GM12878 (cell line): ENCODE measurements around the gene OCA2. TPM values are rescaled to one million over a fixed set of nuclear protein-coding genes. Genes with fewer than 3 reads are reported as not detected.

Experiments used
- ATAC-seq: fragments of 200-7000 bp; cut with Tn5 transposase; 3 replicates; pipeline ENCODE4 v1.9.1; 2020; ENCODE audit warnings: mild to moderate bottlenecking, moderate library complexity
- BruUV-seq: library from RNA; stranded (reverse); fragments of 400-500 nt; replicated peaks from 2 replicates; lab custom pipeline; 2021; lab: Mats Ljungman, UMichigan
- CTCF ChIA-PET: fragments of 300-600 bp; sonication (Branson Sonifier 250); formaldehyde crosslinking; extraction: SDS; loops from one replicate; lab custom pipeline; 2021; ENCODE audit warnings: inconsistent platforms; lab: Yijun Ruan, JAX
- POLR2A ChIA-PET: fragments of 350-600 bp; formaldehyde crosslinking; extraction: SDS; loops from one replicate; lab custom pipeline; 2021; ENCODE audit warnings: inconsistent platforms; lab: Charles Lee
- RAD21 ChIA-PET: fragments of 300-600 bp; sonication (Branson Sonifier 250); formaldehyde crosslinking; loops from one replicate; lab custom pipeline; 2023; ENCODE audit warnings: antibody characterized with exemption; ENCODE audit not compliant: unreplicated experiment; lab: Charles Lee
- SMC1A ChIA-PET: fragments of 300-600 bp; sonication (Branson Sonifier 250); formaldehyde crosslinking; loops from one replicate; lab custom pipeline; 2023; ENCODE audit not compliant: unreplicated experiment, uncharacterized antibody; lab: Charles Lee
- DNase-seq: peaks from one replicate; pipeline ENCODE4 v3.0.0-alpha.2; 2011; ENCODE audit warnings: low read depth, low spot score
- FAIRE-seq: peaks from 3 replicates; lab custom pipeline; 2011; peaks lifted over from hg19 to GRCh38; lab: Jason Lieb, UNC
- H2AFZ ChIP-seq: 2 replicates; pipeline ENCODE4 v1.6.0; 2011; ENCODE audit warnings: low read depth, low read length, control low read depth; ENCODE audit not compliant: control insufficient read depth
- H3K27ac ChIP-seq: 2 replicates; pipeline ENCODE4 v1.5.1; 2011; ENCODE audit warnings: control low read depth; ENCODE audit not compliant: control insufficient read depth, insufficient read depth
- H3K27me3 ChIP-seq, 2 experiments: replicated peaks in 1 of 2; 2 replicates each; pipeline versions ENCODE4 v1.6.0 to v1.6.1; 2011; ENCODE audit warnings: low read length in 1 of 2; ENCODE audit not compliant: control insufficient read depth in 2 of 2, insufficient read depth in 2 of 2
- H3K36me3 ChIP-seq, 2 experiments: 2 replicates each; pipeline ENCODE4 v1.5.1; 2011; ENCODE audit warnings: low read length in 1 of 2; ENCODE audit not compliant: control insufficient read depth in 2 of 2, insufficient read depth in 2 of 2
- H3K4me1 ChIP-seq: 2 replicates; pipeline ENCODE4 v1.6.1; 2011; ENCODE audit warnings: mild to moderate bottlenecking, low read length, moderate library complexity, mixed read lengths; ENCODE audit not compliant: control insufficient read depth, insufficient read depth
- H3K4me2 ChIP-seq: 2 replicates; pipeline ENCODE4 v1.6.0; 2011; ENCODE audit warnings: control low read depth; ENCODE audit not compliant: control insufficient read depth, insufficient read depth
- H3K4me3 ChIP-seq: fragments of 200-600 bp; sonication (generic); 2 replicates; pipeline ENCODE4 v1.5.1; 2016
- H3K79me2 ChIP-seq: 2 replicates; pipeline ENCODE4 v1.6.0; 2011; ENCODE audit warnings: low read length; ENCODE audit not compliant: control insufficient read depth, insufficient read depth
- H3K9ac ChIP-seq: 2 replicates; pipeline ENCODE4 v1.8.0; 2011; ENCODE audit warnings: low read length, control low read depth, mixed read lengths; ENCODE audit not compliant: control insufficient read depth, insufficient read depth
- H3K9me3 ChIP-seq: replicated peaks from 3 replicates; pipeline ENCODE4 v1.5.1; 2011; ENCODE audit warnings: mild to moderate bottlenecking, low read length; ENCODE audit not compliant: control insufficient read depth, insufficient read depth
- H4K20me1 ChIP-seq: 2 replicates; pipeline ENCODE4 v1.6.0; 2011; ENCODE audit not compliant: control insufficient read depth, insufficient read depth
- ATF7 ChIP-seq: fragments of 450-650 bp; IDR thresholded peaks from 2 replicates; pipeline ENCODE4 v1.6.1; 2016; ENCODE audit warnings: low read depth, mild to moderate bottlenecking
- EGR1 ChIP-seq, 2 experiments: IDR thresholded peaks; 1 replicate in 1 of 2; 2 replicates in 1 of 2; pipeline ENCODE4 v1.6.1; 2011 to 2012; ENCODE audit warnings: low read depth in 2 of 2, low read length in 2 of 2, borderline replicate concordance in 1 of 2, mild to moderate bottlenecking in 1 of 2, moderate library complexity in 1 of 2
- EP300 ChIP-seq, 2 experiments: fragments of 150-350 bp in 1 of 2; IDR thresholded peaks; 2 replicates each; pipeline ENCODE4 v1.6.1; 2011 to 2012; ENCODE audit warnings: low read depth in 2 of 2, low read length in 2 of 2, borderline replicate concordance in 1 of 2, improper control_type of control experiment in 1 of 2, inconsistent platforms in 1 of 2; ENCODE audit not compliant: control insufficient read depth in 1 of 2
- KDM1A ChIP-seq: fragments of 200-600 bp; sonication (generic); IDR thresholded peaks from 2 replicates; pipeline ENCODE4 v1.6.1; 2016; ENCODE audit warnings: borderline replicate concordance
- NFIC ChIP-seq: IDR thresholded peaks from 2 replicates; pipeline ENCODE4 v1.6.1; 2012; ENCODE audit warnings: low read depth, mild to moderate bottlenecking, inconsistent platforms, low read length, moderate library complexity
- POLR2AphosphoS5 ChIP-seq: IDR thresholded peaks from 2 replicates; pipeline ENCODE4 v1.6.1; 2011; ENCODE audit warnings: mild to moderate bottlenecking, low read length, inconsistent platforms
- SRF ChIP-seq, 2 experiments: IDR thresholded peaks; 2 replicates each; pipeline ENCODE4 v1.6.1; 2011; ENCODE audit warnings: low read depth in 2 of 2, low read length in 2 of 2, mild to moderate bottlenecking in 1 of 2, moderate library complexity in 1 of 2
- WGBS: methylation state at CpG from one replicate; pipeline ENCODE4 v1.1.6; 2016; ENCODE audit warnings: low lambda C conversion rate; ENCODE audit not compliant: insufficient replicate concordance, insufficient coverage; ENCODE audit errors: missing lambda C conversion rate; 5-methylcytosine and 5-hydroxymethylcytosine counted together
- in situ Hi-C: fragments of 300-500 bp; cut with MboI; formaldehyde crosslinking; loops from 9 replicates; pipeline ENCODE4 v1.14.3; 2018; ENCODE audit warnings: mixed read lengths
- intact Hi-C: fragments of 100-400 bp; cut with micrococcal nuclease; formaldehyde crosslinking; loops from one replicate; pipeline ENCODE4 v1.14.2; 2022; ENCODE audit not compliant: unreplicated experiment
- polyA plus RNA-seq, 11 experiments: library from polyadenylated mRNA; depleted of rRNA in 4 of 11; unstranded in 6 of 11; stranded (reverse) in 5 of 11; fragments of >200 nt; fragmentation: Nextera tagmentation in 4 of 11; fragmentation: Illumina TruSeq in 1 of 11; extraction: Ambion mirVana in 4 of 11; extraction: Trizol in 1 of 11; gene quantifications; 1 replicate in 1 of 11; 2 replicates in 10 of 11; pipeline versions ENCODE4 v1.2.1 to v1.2.3, GENCODE V29; 2011 to 2016; ENCODE audit warnings: inconsistent platforms in 2 of 11, missing spikeins in 2 of 11, low read depth in 1 of 11
- total RNA-seq, 4 experiments: library from RNA; depleted of rRNA in 3 of 4; stranded (reverse); fragments of >200 nt in 3 of 4; fragmentation: Illumina TruSeq in 1 of 4; extraction: Trizol in 1 of 4; gene quantifications; 2 replicates each; pipeline versions ENCODE4 v1.2.1 to v1.2.3, GENCODE V29; 2013 to 2021
- TF ChIP-seq, protein P1 (sequence below): fragments of 450-650 bp; IDR thresholded peaks from 2 replicates; pipeline ENCODE4 v1.6.1; 2017; ENCODE audit warnings: antibody characterized with exemption, mild to moderate bottlenecking, moderate library complexity
- TF ChIP-seq, protein P2 (sequence below): IDR thresholded peaks from 2 replicates; pipeline ENCODE4 v1.6.1; 2012; ENCODE audit warnings: low read length, inconsistent platforms
- TF ChIP-seq, protein P3 (sequence below): fragments of 450-650 bp; formaldehyde crosslinking; IDR thresholded peaks from 2 replicates; pipeline ENCODE4 v1.4.0; 2020; ENCODE audit warnings: mild to moderate bottlenecking, moderate library complexity

OCA2 gene
- total and polyA plus RNA-seq, 10 of the 15 experiments (the other 5 are each of a cell fraction or from before 2014, with no cell fraction given) = 0.04 to 1.8 TPM; not detected in 8

DNA sequence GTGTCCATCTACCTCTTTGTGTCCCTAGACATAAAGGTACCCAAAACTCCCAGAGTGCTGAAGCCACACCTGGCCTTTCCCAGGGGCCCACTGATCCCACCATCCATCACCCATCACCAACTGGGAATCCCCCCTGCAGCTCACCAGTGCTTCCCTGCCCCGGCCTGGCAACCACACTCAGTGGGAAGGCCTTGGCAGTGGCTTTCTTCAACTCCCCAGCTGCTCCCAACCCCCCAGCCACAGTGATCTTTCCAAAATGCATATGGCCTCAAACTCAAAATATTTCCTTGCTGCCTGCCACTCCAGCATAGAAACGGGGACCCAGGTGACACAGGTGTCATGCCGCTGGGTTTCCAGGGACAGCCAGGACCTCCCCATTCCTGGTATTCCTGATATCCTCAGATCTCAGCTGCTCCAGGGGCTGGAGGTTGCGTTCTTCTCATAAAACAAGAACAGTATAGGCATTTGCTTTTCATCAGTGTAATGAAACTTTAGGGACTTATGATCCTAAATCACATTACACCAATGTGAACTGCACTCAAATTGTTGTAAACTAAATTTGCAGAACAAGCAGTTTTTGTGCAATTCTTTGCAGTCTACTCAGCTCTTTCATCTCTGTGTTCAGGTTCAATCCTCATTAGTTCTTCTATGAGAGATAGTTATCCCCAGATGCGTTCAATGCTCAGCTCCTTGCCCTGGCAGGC lies 1.3 kb downstream of the OCA2 start:
- POLR2A ChIA-PET = no interaction called here
- CTCF ChIA-PET = no interaction called here
- H3K9ac ChIP-seq = no peak overlapping the region
- H3K4me2 ChIP-seq = no peak overlapping the region
- TF ChIP-seq EGR1 (IDR thresholded peaks at IDR 0.05; ENCODE audit: borderline replicate concordance in 1 of 2, low read depth in 2 of 2, low read length in 2 of 2) (no peak), KDM1A (no peak), NFIC (no peak), ATF7 (no peak), SRF (IDR thresholded peaks at IDR 0.05; ENCODE audit: low read depth in 2 of 2, low read length in 2 of 2) (no peak), POLR2AphosphoS5 (no peak), EP300 (IDR thresholded peaks at IDR 0.05; ENCODE audit: borderline replicate concordance in 1 of 2, control insufficient read depth in 1 of 2, low read depth in 2 of 2, low read length in 2 of 2) (no peak)
- TF ChIP-seq, protein P1, sequence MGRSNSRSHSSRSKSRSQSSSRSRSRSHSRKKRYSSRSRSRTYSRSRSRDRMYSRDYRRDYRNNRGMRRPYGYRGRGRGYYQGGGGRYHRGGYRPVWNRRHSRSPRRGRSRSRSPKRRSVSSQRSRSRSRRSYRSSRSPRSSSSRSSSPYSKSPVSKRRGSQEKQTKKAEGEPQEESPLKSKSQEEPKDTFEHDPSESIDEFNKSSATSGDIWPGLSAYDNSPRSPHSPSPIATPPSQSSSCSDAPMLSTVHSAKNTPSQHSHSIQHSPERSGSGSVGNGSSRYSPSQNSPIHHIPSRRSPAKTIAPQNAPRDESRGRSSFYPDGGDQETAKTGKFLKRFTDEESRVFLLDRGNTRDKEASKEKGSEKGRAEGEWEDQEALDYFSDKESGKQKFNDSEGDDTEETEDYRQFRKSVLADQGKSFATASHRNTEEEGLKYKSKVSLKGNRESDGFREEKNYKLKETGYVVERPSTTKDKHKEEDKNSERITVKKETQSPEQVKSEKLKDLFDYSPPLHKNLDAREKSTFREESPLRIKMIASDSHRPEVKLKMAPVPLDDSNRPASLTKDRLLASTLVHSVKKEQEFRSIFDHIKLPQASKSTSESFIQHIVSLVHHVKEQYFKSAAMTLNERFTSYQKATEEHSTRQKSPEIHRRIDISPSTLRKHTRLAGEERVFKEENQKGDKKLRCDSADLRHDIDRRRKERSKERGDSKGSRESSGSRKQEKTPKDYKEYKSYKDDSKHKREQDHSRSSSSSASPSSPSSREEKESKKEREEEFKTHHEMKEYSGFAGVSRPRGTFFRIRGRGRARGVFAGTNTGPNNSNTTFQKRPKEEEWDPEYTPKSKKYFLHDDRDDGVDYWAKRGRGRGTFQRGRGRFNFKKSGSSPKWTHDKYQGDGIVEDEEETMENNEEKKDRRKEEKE = no peak
- TF ChIP-seq, protein P2, sequence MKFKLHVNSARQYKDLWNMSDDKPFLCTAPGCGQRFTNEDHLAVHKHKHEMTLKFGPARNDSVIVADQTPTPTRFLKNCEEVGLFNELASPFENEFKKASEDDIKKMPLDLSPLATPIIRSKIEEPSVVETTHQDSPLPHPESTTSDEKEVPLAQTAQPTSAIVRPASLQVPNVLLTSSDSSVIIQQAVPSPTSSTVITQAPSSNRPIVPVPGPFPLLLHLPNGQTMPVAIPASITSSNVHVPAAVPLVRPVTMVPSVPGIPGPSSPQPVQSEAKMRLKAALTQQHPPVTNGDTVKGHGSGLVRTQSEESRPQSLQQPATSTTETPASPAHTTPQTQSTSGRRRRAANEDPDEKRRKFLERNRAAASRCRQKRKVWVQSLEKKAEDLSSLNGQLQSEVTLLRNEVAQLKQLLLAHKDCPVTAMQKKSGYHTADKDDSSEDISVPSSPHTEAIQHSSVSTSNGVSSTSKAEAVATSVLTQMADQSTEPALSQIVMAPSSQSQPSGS = no peak
- TF ChIP-seq, protein P3, sequence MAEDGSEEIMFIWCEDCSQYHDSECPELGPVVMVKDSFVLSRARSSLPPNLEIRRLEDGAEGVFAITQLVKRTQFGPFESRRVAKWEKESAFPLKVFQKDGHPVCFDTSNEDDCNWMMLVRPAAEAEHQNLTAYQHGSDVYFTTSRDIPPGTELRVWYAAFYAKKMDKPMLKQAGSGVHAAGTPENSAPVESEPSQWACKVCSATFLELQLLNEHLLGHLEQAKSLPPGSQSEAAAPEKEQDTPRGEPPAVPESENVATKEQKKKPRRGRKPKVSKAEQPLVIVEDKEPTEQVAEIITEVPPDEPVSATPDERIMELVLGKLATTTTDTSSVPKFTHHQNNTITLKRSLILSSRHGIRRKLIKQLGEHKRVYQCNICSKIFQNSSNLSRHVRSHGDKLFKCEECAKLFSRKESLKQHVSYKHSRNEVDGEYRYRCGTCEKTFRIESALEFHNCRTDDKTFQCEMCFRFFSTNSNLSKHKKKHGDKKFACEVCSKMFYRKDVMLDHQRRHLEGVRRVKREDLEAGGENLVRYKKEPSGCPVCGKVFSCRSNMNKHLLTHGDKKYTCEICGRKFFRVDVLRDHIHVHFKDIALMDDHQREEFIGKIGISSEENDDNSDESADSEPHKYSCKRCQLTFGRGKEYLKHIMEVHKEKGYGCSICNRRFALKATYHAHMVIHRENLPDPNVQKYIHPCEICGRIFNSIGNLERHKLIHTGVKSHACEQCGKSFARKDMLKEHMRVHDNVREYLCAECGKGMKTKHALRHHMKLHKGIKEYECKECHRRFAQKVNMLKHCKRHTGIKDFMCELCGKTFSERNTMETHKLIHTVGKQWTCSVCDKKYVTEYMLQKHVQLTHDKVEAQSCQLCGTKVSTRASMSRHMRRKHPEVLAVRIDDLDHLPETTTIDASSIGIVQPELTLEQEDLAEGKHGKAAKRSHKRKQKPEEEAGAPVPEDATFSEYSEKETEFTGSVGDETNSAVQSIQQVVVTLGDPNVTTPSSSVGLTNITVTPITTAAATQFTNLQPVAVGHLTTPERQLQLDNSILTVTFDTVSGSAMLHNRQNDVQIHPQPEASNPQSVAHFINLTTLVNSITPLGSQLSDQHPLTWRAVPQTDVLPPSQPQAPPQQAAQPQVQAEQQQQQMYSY (CRISPR knock-in tag) = no peak
- H2AFZ ChIP-seq = no peak overlapping the region
- no peak overlapping the region for H3K4me3 ChIP-seq
- no peak for FAIRE-seq
- H3K9me3 ChIP-seq = no peaks in the 10 kb centered on the region
- intact Hi-C loops (no loop called here), in situ Hi-C loops (no loop called here)
- H3K27me3 ChIP-seq = peaks cover 19 to 20% of the 10 kb centered on the region in 2 experiments
- H3K79me2 ChIP-seq = no peaks in the 10 kb centered on the region
- no peak for ATAC-seq
- RAD21 ChIA-PET = no interaction called here
- SMC1A ChIA-PET = no interaction called here
- H3K36me3 ChIP-seq = no peaks in the 10 kb centered on the region
- H3K4me1 ChIP-seq = peaks cover 6% of the 10 kb centered on the region
- DNase-seq = no peak
- H3K27ac ChIP-seq = no peak overlapping the region
- no peaks in the 10 kb centered on the region for H4K20me1 ChIP-seq
- 64% methylated on average over 5 of the region's 5 CpGs for WGBS
- BruUV-seq = no TSS peak
